Progenitor cell of endocrine pancreas (in vitro differentiated cells): ENCODE results near the gene STX8. TPM values are rescaled to one million over a fixed set of nuclear protein-coding genes. Genes with fewer than 3 reads are reported as not detected.

Experiments used
- DNase-seq: peaks from one replicate; pipeline ENCODE4 v3.0.0; 2021; ENCODE audit warnings: low spot score; ENCODE audit not compliant: unreplicated experiment
- H3K27ac Mint-ChIP-seq: 2 replicates; pipeline ENCODE4 v1.8.0; 2021; ENCODE audit warnings: mild to moderate bottlenecking, moderate library complexity, mixed read lengths
- H3K27me3 Mint-ChIP-seq: 2 replicates; pipeline ENCODE4 v1.8.0; 2021; ENCODE audit warnings: mixed read lengths
- H3K36me3 Mint-ChIP-seq: 2 replicates; pipeline ENCODE4 v1.8.0; 2022; ENCODE audit warnings: mixed read lengths; ENCODE audit not compliant: insufficient read depth
- H3K4me1 Mint-ChIP-seq: 2 replicates; pipeline ENCODE4 v1.8.0; 2021; ENCODE audit warnings: low read depth, mixed read lengths
- H3K4me3 Mint-ChIP-seq: 2 replicates; pipeline ENCODE4 v1.8.0; 2021; ENCODE audit warnings: low read depth, mild to moderate bottlenecking, moderate library complexity, mixed read lengths
- H3K9me3 Mint-ChIP-seq: 2 replicates; pipeline ENCODE4 v1.8.0; 2021; ENCODE audit warnings: low read depth, mixed read lengths
- total RNA-seq: library from RNA; stranded (reverse); gene quantifications from 2 replicates; pipeline ENCODE4 v1.2.1, GENCODE V29; 2021
- TF ChIP-seq, protein P1 (sequence below): fragments of 200-600 bp; sonication (generic); IDR thresholded peaks from one replicate; pipeline ENCODE4 v1.5.0; 2021; ENCODE audit warnings: antibody characterized with exemption, mild to moderate bottlenecking; ENCODE audit not compliant: unreplicated experiment

STX8 gene
- total RNA-seq, 1 donor from 2014 or later: 63.4 TPM

DNA sequence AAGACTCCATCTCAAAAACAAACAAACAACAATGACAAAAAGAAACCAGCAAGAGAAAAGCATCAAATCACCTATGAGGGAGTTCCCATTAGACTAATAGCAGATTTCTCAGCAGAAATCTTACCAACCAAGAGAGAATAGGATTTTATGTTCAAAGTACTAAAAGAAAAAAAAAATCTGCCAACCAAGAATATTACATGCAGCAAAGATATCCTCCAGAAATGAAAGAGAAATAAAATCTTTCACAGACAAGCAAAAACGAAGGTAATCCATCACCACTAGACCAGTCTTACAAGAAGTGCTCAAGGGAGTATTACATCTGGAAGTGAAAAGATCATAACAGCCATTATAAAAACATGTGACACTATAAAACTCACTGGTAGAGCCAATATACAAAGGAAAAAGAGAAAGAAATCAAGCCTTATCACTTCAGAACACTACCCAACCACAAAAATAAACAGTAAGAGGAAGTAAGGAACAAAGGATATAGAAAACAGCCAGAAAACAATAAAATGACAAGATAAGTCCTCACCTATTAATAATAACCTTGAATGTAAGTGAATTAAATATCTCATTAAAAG is 66.3 kb downstream of the STX8 start:
- TF ChIP-seq, protein P1, sequence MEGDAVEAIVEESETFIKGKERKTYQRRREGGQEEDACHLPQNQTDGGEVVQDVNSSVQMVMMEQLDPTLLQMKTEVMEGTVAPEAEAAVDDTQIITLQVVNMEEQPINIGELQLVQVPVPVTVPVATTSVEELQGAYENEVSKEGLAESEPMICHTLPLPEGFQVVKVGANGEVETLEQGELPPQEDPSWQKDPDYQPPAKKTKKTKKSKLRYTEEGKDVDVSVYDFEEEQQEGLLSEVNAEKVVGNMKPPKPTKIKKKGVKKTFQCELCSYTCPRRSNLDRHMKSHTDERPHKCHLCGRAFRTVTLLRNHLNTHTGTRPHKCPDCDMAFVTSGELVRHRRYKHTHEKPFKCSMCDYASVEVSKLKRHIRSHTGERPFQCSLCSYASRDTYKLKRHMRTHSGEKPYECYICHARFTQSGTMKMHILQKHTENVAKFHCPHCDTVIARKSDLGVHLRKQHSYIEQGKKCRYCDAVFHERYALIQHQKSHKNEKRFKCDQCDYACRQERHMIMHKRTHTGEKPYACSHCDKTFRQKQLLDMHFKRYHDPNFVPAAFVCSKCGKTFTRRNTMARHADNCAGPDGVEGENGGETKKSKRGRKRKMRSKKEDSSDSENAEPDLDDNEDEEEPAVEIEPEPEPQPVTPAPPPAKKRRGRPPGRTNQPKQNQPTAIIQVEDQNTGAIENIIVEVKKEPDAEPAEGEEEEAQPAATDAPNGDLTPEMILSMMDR: no peak
- no peak for DNase-seq
- no peaks in the 10 kb centered on the region for H3K4me1 Mint-ChIP-seq
- H3K9me3 Mint-ChIP-seq: peaks cover 17% of the 10 kb centered on the region
- no peak overlapping the region for H3K4me3 Mint-ChIP-seq
- H3K36me3 Mint-ChIP-seq: peaks cover 13% of the 10 kb centered on the region
- no peak overlapping the region for H3K27ac Mint-ChIP-seq
- H3K27me3 Mint-ChIP-seq: no peaks in the 10 kb centered on the region

DNA sequence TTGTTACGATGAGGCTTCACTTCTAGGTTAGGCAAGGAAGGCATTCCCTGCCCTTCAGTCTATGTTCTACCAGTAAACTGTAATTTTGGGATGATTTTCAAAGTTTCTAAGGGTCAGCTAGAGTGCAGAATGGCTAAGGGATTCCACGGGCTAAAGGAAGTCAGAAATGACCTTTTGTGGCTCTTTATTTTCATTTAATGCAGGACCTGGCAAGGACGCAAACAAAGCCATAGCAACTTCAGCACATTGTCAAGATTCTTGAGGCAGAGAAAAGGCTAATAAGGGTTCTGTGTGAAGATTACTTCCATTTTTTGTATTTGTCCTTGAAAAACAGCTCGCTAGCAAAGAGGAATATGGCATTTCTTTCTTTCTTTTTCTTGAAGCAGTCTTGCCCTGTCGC is 76.6 kb downstream of the STX8 start:
- peaks cover 8% of the 10 kb centered on the region for H3K36me3 Mint-ChIP-seq
- H3K4me1 Mint-ChIP-seq: no peaks in the 10 kb centered on the region
- no peak overlapping the region for H3K27ac Mint-ChIP-seq
- H3K27me3 Mint-ChIP-seq: no peaks in the 10 kb centered on the region
- no peak for DNase-seq
- H3K9me3 Mint-ChIP-seq: no peaks in the 10 kb centered on the region
- TF ChIP-seq, protein P1: no peak
- no peak overlapping the region for H3K4me3 Mint-ChIP-seq

DNA sequence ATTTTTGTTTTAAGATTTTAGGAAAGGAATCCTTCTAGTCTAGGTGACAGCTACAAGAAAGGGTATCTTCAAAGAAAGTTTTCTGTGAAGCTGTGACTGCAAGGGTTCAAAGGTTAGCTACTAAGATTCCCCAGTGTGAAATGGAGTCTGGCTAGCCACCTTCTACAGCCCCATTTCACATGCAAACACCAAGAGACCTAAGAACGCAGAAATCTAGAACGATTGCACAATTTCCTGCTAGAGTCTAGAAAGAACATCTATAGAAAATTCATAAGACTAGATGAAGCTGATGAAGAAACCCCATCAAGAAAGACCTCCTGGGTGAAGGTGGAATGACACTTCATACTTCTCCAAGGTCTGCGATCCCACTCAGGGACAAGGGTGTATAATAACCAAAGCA is 77.1 kb downstream of the STX8 start:
- DNase-seq: no peak
- Mint-ChIP-seq H3K27ac (no peak overlapping the region), H3K36me3 (peaks cover 8% of the 10 kb centered on the region), H3K4me1 (no peaks in the 10 kb centered on the region), H3K9me3 (no peaks in the 10 kb centered on the region), H3K27me3 (no peaks in the 10 kb centered on the region), H3K4me3 (no peak overlapping the region)
- TF ChIP-seq, protein P1: no peak

- TF ChIP-seq, protein P1: no peak
- no peak for DNase-seq
- H3K36me3 Mint-ChIP-seq: peaks cover 20% of the 10 kb centered on the region
- H3K4me1 Mint-ChIP-seq: no peaks in the 10 kb centered on the region
- no peaks in the 10 kb centered on the region for H3K27me3 Mint-ChIP-seq
- no peak overlapping the region for H3K4me3 Mint-ChIP-seq
- H3K9me3 Mint-ChIP-seq: peaks cover 4% of the 10 kb centered on the region
- H3K27ac Mint-ChIP-seq: no peak overlapping the region
These were observed 87.1 kb downstream of the STX8 start for GRCh38 chr17:9488556-9488955.

GRCh38 chr17:9487406-9487805 is 88.2 kb downstream of the STX8 start:
- Mint-ChIP-seq H3K4me3 (no peak overlapping the region), H3K27me3 (no peaks in the 10 kb centered on the region), H3K27ac (no peak overlapping the region), H3K4me1 (peaks cover under 1% of the 10 kb centered on the region), H3K36me3 (peaks cover 17% of the 10 kb centered on the region), H3K9me3 (peaks cover 2% of the 10 kb centered on the region)
- no peak for DNase-seq
- TF ChIP-seq, protein P1: no peak
